Liver (tissue), 9 donors: ENCODE measurements around the gene CDH23. TPM values are rescaled to one million over a fixed set of nuclear protein-coding genes. Genes with fewer than 3 reads are reported as not detected.
A peak's percentile ranks its signal among the peaks of the same experiment; 100 is the strongest.

ENCODE experiments used
- DNase-seq: peaks from one replicate; pipeline ENCODE4 v3.0.0-alpha.2; 2017; ENCODE audit warnings: low spot score
- H3K27ac ChIP-seq, 2 donors: one replicate each; pipeline ENCODE4 v1.7.0; 2013; ENCODE audit warnings: inconsistent platforms in 2 of 2, low read length in 2 of 2, control low read depth in 1 of 2, low read depth in 1 of 2, mild to moderate bottlenecking in 1 of 2
- H3K27me3 ChIP-seq, 4 donors: one replicate each; pipeline versions ENCODE4 v1.6.1 to v1.7.0; 2013; ENCODE audit warnings: low read length in 3 of 4, inconsistent platforms in 1 of 4, mild to moderate bottlenecking in 1 of 4, moderate library complexity in 1 of 4; ENCODE audit not compliant: control insufficient read depth in 4 of 4, insufficient read depth in 4 of 4
- H3K36me3 ChIP-seq, 4 donors: one replicate each; pipeline versions ENCODE4 v1.6.1 to v1.7.0; 2013; ENCODE audit warnings: low read length in 3 of 4, mild to moderate bottlenecking in 3 of 4, low read depth in 1 of 4, moderate library complexity in 1 of 4; ENCODE audit not compliant: control insufficient read depth in 4 of 4, insufficient read depth in 3 of 4
- H3K4me1 ChIP-seq, 4 donors: one replicate each; pipeline versions ENCODE4 v1.6.1 to v1.7.0; 2013; ENCODE audit warnings: low read length in 3 of 4, mild to moderate bottlenecking in 3 of 4, moderate library complexity in 1 of 4; ENCODE audit not compliant: control insufficient read depth in 4 of 4, insufficient read depth in 4 of 4
- H3K4me3 ChIP-seq, 3 donors: one replicate each; pipeline versions ENCODE4 v1.6.1 to v1.7.0; 2013; ENCODE audit warnings: low read length in 3 of 3, control low read depth in 1 of 3, low read depth in 1 of 3, mild to moderate bottlenecking in 1 of 3
- H3K9ac ChIP-seq, 2 donors: one replicate each; pipeline ENCODE4 v1.7.0; 2013; ENCODE audit warnings: low read length in 2 of 2, mild to moderate bottlenecking in 2 of 2, moderate library complexity in 2 of 2, control low read depth in 1 of 2, low read depth in 1 of 2
- H3K9me3 ChIP-seq, 4 donors: one replicate each; pipeline versions ENCODE4 v1.6.1 to v1.7.0; 2013; ENCODE audit warnings: low read length in 3 of 4; ENCODE audit not compliant: control insufficient read depth in 4 of 4
- ATF3 ChIP-seq: IDR thresholded peaks from 2 replicates; pipeline ENCODE4 v1.6.1; 2016; ENCODE audit warnings: antibody characterized with exemption
- CTCF ChIP-seq: fragments of 150-350 bp; IDR thresholded peaks from 2 replicates; pipeline ENCODE4 v1.5.1; 2017; ENCODE audit warnings: improper control_type of control experiment, low read depth, low read length; ENCODE audit not compliant: missing input control
- EGR1 ChIP-seq, 2 donors: IDR thresholded peaks; 2 replicates each; pipeline ENCODE4 v1.6.1; 2016 to 2018; ENCODE audit warnings: antibody characterized with exemption in 2 of 2, low read depth in 2 of 2
- FOXA1 ChIP-seq: IDR thresholded peaks from 2 replicates; pipeline ENCODE4 v1.6.1; 2016; ENCODE audit warnings: antibody characterized with exemption
- FOXA2 ChIP-seq: IDR thresholded peaks from 2 replicates; pipeline ENCODE4 v1.6.1; 2016; ENCODE audit warnings: antibody characterized with exemption
- GABPA ChIP-seq, 2 donors: IDR thresholded peaks in 1 of 2; conservative IDR thresholded peaks in 1 of 2; 2 replicates each; pipeline ENCODE4 v1.6.1; 2016; ENCODE audit warnings: antibody characterized with exemption in 2 of 2, mild to moderate bottlenecking in 1 of 2, moderate library complexity in 1 of 2
- HNF4A ChIP-seq, 2 donors: conservative IDR thresholded peaks; 2 replicates each; pipeline ENCODE4 v1.6.1; 2016; ENCODE audit warnings: antibody characterized with exemption in 2 of 2, mild to moderate bottlenecking in 2 of 2
- HNF4G ChIP-seq: IDR thresholded peaks from 2 replicates; pipeline ENCODE4 v1.6.1; 2016; ENCODE audit warnings: antibody characterized with exemption
- JUND ChIP-seq, 2 donors: IDR thresholded peaks; 2 replicates each; pipeline ENCODE4 v1.6.1; 2016; ENCODE audit warnings: antibody characterized with exemption in 2 of 2
- MAX ChIP-seq: IDR thresholded peaks from 2 replicates; pipeline ENCODE4 v1.6.1; 2016; ENCODE audit warnings: antibody characterized with exemption
- NR2F2 ChIP-seq: IDR thresholded peaks from 2 replicates; pipeline ENCODE4 v1.6.1; 2016; ENCODE audit warnings: antibody characterized with exemption
- RAD21 ChIP-seq, 2 donors: IDR thresholded peaks; 2 replicates each; pipeline ENCODE4 v1.6.1; 2016; ENCODE audit warnings: antibody characterized with exemption in 2 of 2, mild to moderate bottlenecking in 2 of 2
- REST ChIP-seq: IDR thresholded peaks from 2 replicates; pipeline ENCODE4 v1.6.1; 2016; ENCODE audit warnings: antibody characterized with exemption, mild to moderate bottlenecking
- RXRA ChIP-seq, 2 donors: IDR thresholded peaks; 2 replicates each; pipeline ENCODE4 v1.6.1; 2017 to 2018; ENCODE audit warnings: antibody characterized with exemption in 2 of 2, mild to moderate bottlenecking in 1 of 2
- SP1 ChIP-seq: IDR thresholded peaks from 2 replicates; pipeline ENCODE4 v1.6.1; 2018; ENCODE audit warnings: antibody characterized with exemption, mild to moderate bottlenecking
- TAF1 ChIP-seq: conservative IDR thresholded peaks from 2 replicates; pipeline ENCODE4 v1.6.1; 2016; ENCODE audit warnings: antibody characterized with exemption, mild to moderate bottlenecking
- YY1 ChIP-seq: IDR thresholded peaks from 2 replicates; pipeline ENCODE4 v1.6.1; 2016; ENCODE audit warnings: antibody characterized with exemption, mild to moderate bottlenecking
- ZBTB33 ChIP-seq: IDR thresholded peaks from 2 replicates; pipeline ENCODE4 v1.6.1; 2016; ENCODE audit warnings: antibody characterized with exemption
- WGBS: extraction: QIAGEN DNeasy Blood & Tissue Kit; methylation state at CpG from one replicate; pipeline ENCODE4 v1.1.7; 2013; 5-methylcytosine and 5-hydroxymethylcytosine counted together
- polyA plus RNA-seq, 2 donors: library from polyadenylated mRNA; stranded (reverse) in 1 of 2; unstranded in 1 of 2; fragments of 200-250 nt in 1 of 2; fragments of >200 nt in 1 of 2; fragmentation: Nextera tagmentation in 1 of 2; extraction: Ambion mirVana in 1 of 2; gene quantifications; one replicate each; pipeline versions ENCODE4 v1.2.1 to v1.2.3, GENCODE V29; 2013 to 2015
- total RNA-seq, 2 donors: library from RNA; depleted of rRNA; stranded (reverse); fragments of >200 nt; gene quantifications; one replicate each; pipeline ENCODE4 v1.2.3, GENCODE V29; 2014
- donor health status: healthy.
- donor health status: healthy.
- donor health status: healthy.
- donor health status: healthy.
- donor health status: healthy.

Gene CDH23
- total and polyA plus RNA-seq, 4 donors: 1.5 to 4.7 (median 3.4) TPM

- Histone ChIP-seq H3K4me1 (peaks cover 9 to 54% (median 45%) of the 10 kb centered on the region in 4 donors), H3K36me3 (no peaks in the 10 kb centered on the region), H3K9ac (no peak overlapping the region), H3K4me3 (no peak overlapping the region), H3K9me3 (no peaks in the 10 kb centered on the region), H3K27me3 (no peaks in the 10 kb centered on the region), H3K27ac (peak overlapping the region; percentile 17 to 43)
- TF ChIP-seq EGR1 (IDR thresholded peaks at IDR 0.05; ENCODE audit: low read depth in 2 of 2): no peak
- TF ChIP-seq SP1: peak; percentile 32
- no peak for TF ChIP-seq GABPA (IDR thresholded peaks at IDR 0.05 in 1 of 2, conservative IDR thresholded peaks at IDR 0.05 in 1 of 2)
- TF ChIP-seq YY1: no peak
- TF ChIP-seq TAF1: no peak
- TF ChIP-seq RAD21 (IDR thresholded peaks at IDR 0.05): peak in 1 of 2 donors; percentile 6
- TF ChIP-seq HNF4A (conservative IDR thresholded peaks at IDR 0.05): peak in 1 of 2 donors; percentile 25
- TF ChIP-seq FOXA1: no peak
- no peak for TF ChIP-seq REST
- no peak for TF ChIP-seq ATF3
- TF ChIP-seq MAX: no peak
- peak in 1 of 2 donors; percentile 35 for TF ChIP-seq RXRA (IDR thresholded peaks at IDR 0.05)
- TF ChIP-seq HNF4G: no peak
- no peak for TF ChIP-seq JUND (IDR thresholded peaks at IDR 0.05)
- TF ChIP-seq FOXA2: no peak
- TF ChIP-seq CTCF: no peak
- TF ChIP-seq NR2F2: no peak
- TF ChIP-seq ZBTB33: no peak
- peak; percentile 63 for DNase-seq
- WGBS: 25% methylated on average over 13 of the region's 13 CpGs
Measured at GRCh38 chr10:71635251-71635866, 238.6 kb downstream of the CDH23 start.
